Measurements from ENCODE around the gene HOMER2.

Gene HOMER2

GRCh38 chr15:82890995-82891390 is 61.5 kb downstream of the HOMER2 start:
- TF ChIP-seq CTCF (conservative IDR thresholded peaks at IDR 0.05; ENCODE audit: low read length), result no peak
- DNase-seq (ENCODE audit: low read depth), result no peak
- no peak overlapping the region for H3K4me3 ChIP-seq (ENCODE audit: low read length)

- H3K4me3 ChIP-seq (ENCODE audit: low read length), result no peak overlapping the region
- DNase-seq (ENCODE audit: low read depth), result peak; percentile 25
- peak; percentile 16 for TF ChIP-seq CTCF (conservative IDR thresholded peaks at IDR 0.05; ENCODE audit: low read length)
Observed at GRCh38 chr15:82890338-82890994, 62.1 kb downstream of the HOMER2 start.

DNA sequence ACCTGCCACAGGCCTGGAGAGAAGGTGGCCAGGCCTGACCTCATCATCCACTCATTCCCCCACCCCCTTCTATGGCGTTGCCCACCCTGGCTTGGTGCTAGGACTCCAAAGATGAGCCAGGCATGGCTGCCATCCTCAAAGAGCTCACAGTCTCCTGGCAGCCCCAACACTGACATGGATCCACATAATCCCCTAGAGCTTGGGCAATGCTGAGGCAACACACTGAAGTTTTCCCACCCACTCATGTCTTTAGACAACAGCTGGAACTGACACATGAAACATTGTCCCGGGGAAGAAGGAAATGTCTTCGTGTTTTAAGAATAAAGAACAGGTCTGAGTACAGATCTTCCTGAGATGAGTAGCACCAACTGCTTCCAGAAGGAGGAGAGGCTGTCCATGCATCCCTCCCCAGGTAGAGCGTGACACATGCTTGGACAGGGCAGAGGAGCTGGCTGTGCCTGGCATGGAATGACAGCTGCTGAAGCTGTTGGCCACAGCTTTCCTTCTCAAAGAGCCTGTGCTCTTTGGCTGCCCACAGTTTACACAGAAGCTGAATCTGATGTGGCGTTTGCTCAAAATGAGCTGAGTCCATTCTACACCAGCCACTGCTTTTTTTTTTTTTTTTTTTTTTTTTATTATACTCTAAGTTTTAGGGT is 70.1 kb downstream of the HOMER2 start:
- DNase-seq (ENCODE audit: low read depth), result no peak
- H3K4me3 ChIP-seq (ENCODE audit: low read length), result no peak overlapping the region
- TF ChIP-seq CTCF (conservative IDR thresholded peaks at IDR 0.05; ENCODE audit: low read length), result no peak

- no peak for TF ChIP-seq CTCF (conservative IDR thresholded peaks at IDR 0.05; ENCODE audit: low read length)
- no peak for DNase-seq (ENCODE audit: low read depth)
- no peak overlapping the region for H3K4me3 ChIP-seq (ENCODE audit: low read length)
Observed at GRCh38 chr15:82881747-82882146, 70.8 kb downstream of the HOMER2 start.

GRCh38 chr15:82880704-82881103 is 71.8 kb downstream of the HOMER2 start:
- TF ChIP-seq CTCF (conservative IDR thresholded peaks at IDR 0.05; ENCODE audit: low read length), result no peak
- H3K4me3 ChIP-seq (ENCODE audit: low read length), result no peak overlapping the region
- DNase-seq (ENCODE audit: low read depth), result no peak

DNA sequence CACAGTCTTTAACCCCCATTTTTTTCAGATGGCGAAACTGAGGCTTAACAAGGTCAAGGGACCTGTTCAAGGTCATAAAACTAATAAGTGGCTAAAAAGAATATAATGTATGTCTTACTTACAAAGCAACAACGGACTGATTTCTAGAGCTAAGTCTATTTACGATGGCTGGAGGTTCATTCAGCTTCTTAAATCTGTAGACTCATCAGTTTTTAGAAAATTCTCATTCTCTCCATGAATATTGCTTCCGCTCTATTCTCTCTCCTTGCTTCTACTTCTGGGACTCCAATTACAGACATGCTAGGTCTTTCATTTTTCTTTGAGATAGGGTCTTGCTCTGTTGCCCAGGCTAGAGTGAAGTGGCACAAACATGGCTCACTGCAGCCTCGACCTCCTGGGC is 74.2 kb downstream of the HOMER2 start:
- no peak overlapping the region for H3K4me3 ChIP-seq (ENCODE audit: low read length)
- no peak for TF ChIP-seq CTCF (conservative IDR thresholded peaks at IDR 0.05; ENCODE audit: low read length)
- no peak for DNase-seq (ENCODE audit: low read depth)

- no peak overlapping the region for H3K4me3 ChIP-seq (ENCODE audit: low read length)
- TF ChIP-seq CTCF (conservative IDR thresholded peaks at IDR 0.05; ENCODE audit: low read length), result no peak
- DNase-seq (ENCODE audit: low read depth), result no peak
Observed at GRCh38 chr15:82877825-82878224, 74.7 kb downstream of the HOMER2 start.

Measured in AG10803 (cell line).